HEK293T (cell line): ENCODE measurements around the gene PIRT.

ENCODE experiments used
- FOXK2 ChIP-seq: fragments of 450-650 bp; IDR thresholded peaks from 2 replicates; pipeline ENCODE4 v1.6.1; 2016; ENCODE audit warnings: mild to moderate bottlenecking
- L3MBTL2 ChIP-seq: fragments of 450-650 bp; conservative IDR thresholded peaks from 2 replicates; pipeline ENCODE4 v1.6.1; 2016; ENCODE audit warnings: mild to moderate bottlenecking
- LEF1 ChIP-seq: fragments of 450-650 bp; IDR thresholded peaks from 2 replicates; pipeline ENCODE4 v1.6.1; 2017; ENCODE audit warnings: mild to moderate bottlenecking, borderline replicate concordance
- NFRKB ChIP-seq: fragments of 450-650 bp; IDR thresholded peaks from 2 replicates; pipeline ENCODE4 v1.6.1; 2016; ENCODE audit warnings: mild to moderate bottlenecking, moderate library complexity
- PKNOX1 ChIP-seq: fragments of 450-650 bp; IDR thresholded peaks from 2 replicates; pipeline ENCODE4 v1.6.1; 2016
- SP1 ChIP-seq: fragments of 450-650 bp; IDR thresholded peaks from 2 replicates; pipeline ENCODE4 v1.6.1; 2017

- TF ChIP-seq LEF1 (no peak), L3MBTL2 (no peak), SP1 (no peak), PKNOX1 (no peak), NFRKB (no peak), FOXK2 (no peak)
These were observed 23.8 kb downstream of the PIRT start for GRCh38 chr17:10814075-10814474.
